ENCODE measurements around the gene SLC30A4. TPM values are rescaled to one million over a fixed set of nuclear protein-coding genes. Genes with fewer than 3 reads are reported as not detected.

The SLC30A4 gene
- total RNA-seq, 1 experiment from 2014 or later: not detected

DNA sequence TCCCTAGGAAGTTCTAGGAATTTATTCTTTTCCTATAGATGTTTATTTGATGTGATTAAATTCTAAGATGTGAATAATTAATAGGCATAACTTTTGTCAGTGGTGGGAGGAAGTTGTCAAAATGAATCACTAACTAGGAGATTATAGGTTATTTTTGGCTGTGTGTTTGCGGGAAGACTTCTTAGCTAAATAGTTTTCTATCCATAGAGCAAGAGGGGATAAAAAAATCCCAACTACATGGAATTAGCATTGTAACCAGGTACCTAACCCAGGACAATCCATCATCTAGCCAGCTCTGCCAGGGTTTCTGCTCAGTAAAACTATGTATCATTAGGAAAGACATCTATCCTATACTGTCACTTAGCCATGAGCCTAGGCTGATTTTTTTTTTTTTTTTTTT, 23.9 kb downstream of the SLC30A4 start:
- WGBS (ENCODE audit: extremely low coverage, insufficient read length, low lambda C conversion rate): no CpG with 5 or more reads among the region's 1 CpG
- H3K27me3 ChIP-seq (ENCODE audit: insufficient read depth, low read length): no peaks in the 10 kb centered on the region
- H3K56ac ChIP-seq (ENCODE audit: insufficient read length, low read depth, low read length): no peak overlapping the region
- H3K4ac ChIP-seq (ENCODE audit: low read depth, low read length): no peak overlapping the region
- TF ChIP-seq, protein P1, sequence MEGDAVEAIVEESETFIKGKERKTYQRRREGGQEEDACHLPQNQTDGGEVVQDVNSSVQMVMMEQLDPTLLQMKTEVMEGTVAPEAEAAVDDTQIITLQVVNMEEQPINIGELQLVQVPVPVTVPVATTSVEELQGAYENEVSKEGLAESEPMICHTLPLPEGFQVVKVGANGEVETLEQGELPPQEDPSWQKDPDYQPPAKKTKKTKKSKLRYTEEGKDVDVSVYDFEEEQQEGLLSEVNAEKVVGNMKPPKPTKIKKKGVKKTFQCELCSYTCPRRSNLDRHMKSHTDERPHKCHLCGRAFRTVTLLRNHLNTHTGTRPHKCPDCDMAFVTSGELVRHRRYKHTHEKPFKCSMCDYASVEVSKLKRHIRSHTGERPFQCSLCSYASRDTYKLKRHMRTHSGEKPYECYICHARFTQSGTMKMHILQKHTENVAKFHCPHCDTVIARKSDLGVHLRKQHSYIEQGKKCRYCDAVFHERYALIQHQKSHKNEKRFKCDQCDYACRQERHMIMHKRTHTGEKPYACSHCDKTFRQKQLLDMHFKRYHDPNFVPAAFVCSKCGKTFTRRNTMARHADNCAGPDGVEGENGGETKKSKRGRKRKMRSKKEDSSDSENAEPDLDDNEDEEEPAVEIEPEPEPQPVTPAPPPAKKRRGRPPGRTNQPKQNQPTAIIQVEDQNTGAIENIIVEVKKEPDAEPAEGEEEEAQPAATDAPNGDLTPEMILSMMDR (conservative IDR thresholded peaks at IDR 0.05): no peak
- no peaks in the 10 kb centered on the region for H3K9me3 ChIP-seq (ENCODE audit: control insufficient read depth, low read depth, low read length)
- no peak overlapping the region for H2BK12ac ChIP-seq (ENCODE audit: insufficient read length, low read depth, low read length)
- H3K79me2 ChIP-seq (ENCODE audit: insufficient read depth, low read length): no peaks in the 10 kb centered on the region
- no peak overlapping the region for H2AK5ac ChIP-seq (ENCODE audit: insufficient read length, low read length)
- H3K4me1 ChIP-seq (ENCODE audit: insufficient read depth, low read length): no peaks in the 10 kb centered on the region
- H4K20me1 ChIP-seq (ENCODE audit: control insufficient read depth, insufficient read depth, insufficient read length): no peaks in the 10 kb centered on the region
- H3K23me2 ChIP-seq (ENCODE audit: insufficient read length, low read depth, low read length, poor library complexity, severe bottlenecking): no peaks in the 10 kb centered on the region
- H3K14ac ChIP-seq (ENCODE audit: insufficient read depth, low read length): no peak overlapping the region
- no peak overlapping the region for H3T11ph ChIP-seq (ENCODE audit: low read length)
- no peak overlapping the region for H2AFZ ChIP-seq (ENCODE audit: low read length)
- H2BK15ac ChIP-seq (ENCODE audit: low read depth, low read length): no peak overlapping the region
- H3K4me2 ChIP-seq (ENCODE audit: insufficient read depth, insufficient read length, low read length): no peak overlapping the region
- no peak overlapping the region for H3K9ac ChIP-seq (ENCODE audit: extremely low read depth, insufficient read length, low read length)
- no peak overlapping the region for H2BK5ac ChIP-seq (ENCODE audit: insufficient read length, low read length)
- H4K5ac ChIP-seq (ENCODE audit: insufficient read length, low read depth, low read length): no peak overlapping the region
- no peak overlapping the region for H3K27ac Mint-ChIP-seq
- H3K36me3 Mint-ChIP-seq (ENCODE audit: insufficient read depth in 1 of 3, low read depth in 3 of 3): no peaks in the 10 kb centered on the region
- H3K9me3 Mint-ChIP-seq: no peaks in the 10 kb centered on the region
- no peak overlapping the region for H3K23ac ChIP-seq (ENCODE audit: insufficient read length, low read depth, low read length)
- H3K4me3 Mint-ChIP-seq: no peak overlapping the region
- H3K27me3 Mint-ChIP-seq (ENCODE audit: low read depth): peaks cover 13% of the 10 kb centered on the region; the same call in 1 of the 2 replicates
- H3K4me1 Mint-ChIP-seq: peaks cover 6 to 10% of the 10 kb centered on the region in 2 experiments
- no peak overlapping the region for H4K91ac ChIP-seq (ENCODE audit: insufficient read length, low read depth, low read length)
- H3K79me1 ChIP-seq (ENCODE audit: insufficient read depth, low read depth, low read length, poor library complexity, severe bottlenecking): no peaks in the 10 kb centered on the region
- DNase-seq: no peak
- H2BK120ac ChIP-seq (ENCODE audit: low read depth, low read length, poor library complexity, severe bottlenecking): no peak overlapping the region
- no peak overlapping the region for H3K18ac ChIP-seq (ENCODE audit: insufficient read length, low read depth, low read length)
- no peak overlapping the region for H2BK20ac ChIP-seq (ENCODE audit: low read depth, low read length, poor library complexity, severe bottlenecking)
- no peak overlapping the region for H3K27ac ChIP-seq (ENCODE audit: insufficient read length, low read depth, low read length)
- H4K8ac ChIP-seq (replicated peaks; ENCODE audit: insufficient read length, low read depth, low read length): no peak overlapping the region

All from H9 (cell line).